Ishikawa (cell line): Measurements from ENCODE around the gene USP12.
A peak's percentile ranks its signal among the peaks of the same experiment; 100 is the strongest.

Source experiments
- CEBPB ChIP-seq: IDR thresholded peaks from 2 replicates; pipeline ENCODE4 v1.6.1; 2012
- CREB1 ChIP-seq: IDR thresholded peaks from 2 replicates; pipeline ENCODE4 v1.6.1; 2012; ENCODE audit warnings: low read depth
- EGR1 ChIP-seq: IDR thresholded peaks from 2 replicates; pipeline ENCODE4 v1.6.1; 2012
- EP300 ChIP-seq: IDR thresholded peaks from 2 replicates; pipeline ENCODE4 v1.6.1; 2012; ENCODE audit warnings: borderline replicate concordance
- FOXM1 ChIP-seq: IDR thresholded peaks from 2 replicates; pipeline ENCODE4 v1.6.1; 2012; ENCODE audit warnings: low read depth, borderline replicate concordance
- NFIC ChIP-seq: IDR thresholded peaks from 2 replicates; pipeline ENCODE4 v1.6.1; 2012
- RAD21 ChIP-seq: IDR thresholded peaks from 2 replicates; pipeline ENCODE4 v1.6.1; 2012; ENCODE audit warnings: low read depth
- TAF1 ChIP-seq: IDR thresholded peaks from 2 replicates; pipeline ENCODE4 v1.6.1; 2012; ENCODE audit warnings: low read depth, mild to moderate bottlenecking
- TCF12 ChIP-seq: IDR thresholded peaks from 2 replicates; pipeline ENCODE4 v1.6.1; 2012; ENCODE audit warnings: low read depth
- TEAD4 ChIP-seq: IDR thresholded peaks from 2 replicates; pipeline ENCODE4 v1.6.1; 2012
- YY1 ChIP-seq: IDR thresholded peaks from 2 replicates; pipeline ENCODE4 v1.6.1; 2012; ENCODE audit warnings: low read depth
- ZBTB7A ChIP-seq: IDR thresholded peaks from 2 replicates; pipeline ENCODE4 v1.6.1; 2012; ENCODE audit warnings: low read depth
- TF ChIP-seq, protein P1 (sequence below): IDR thresholded peaks from 2 replicates; pipeline ENCODE4 v1.6.1; 2012; ENCODE audit warnings: low read depth, mild to moderate bottlenecking
- TF ChIP-seq, protein P2 (sequence below): IDR thresholded peaks from 2 replicates; pipeline ENCODE4 v1.6.1; 2012
- TF ChIP-seq, protein P3 (sequence below): IDR thresholded peaks from 2 replicates; pipeline ENCODE4 v1.6.1; 2012

USP12 gene

DNA sequence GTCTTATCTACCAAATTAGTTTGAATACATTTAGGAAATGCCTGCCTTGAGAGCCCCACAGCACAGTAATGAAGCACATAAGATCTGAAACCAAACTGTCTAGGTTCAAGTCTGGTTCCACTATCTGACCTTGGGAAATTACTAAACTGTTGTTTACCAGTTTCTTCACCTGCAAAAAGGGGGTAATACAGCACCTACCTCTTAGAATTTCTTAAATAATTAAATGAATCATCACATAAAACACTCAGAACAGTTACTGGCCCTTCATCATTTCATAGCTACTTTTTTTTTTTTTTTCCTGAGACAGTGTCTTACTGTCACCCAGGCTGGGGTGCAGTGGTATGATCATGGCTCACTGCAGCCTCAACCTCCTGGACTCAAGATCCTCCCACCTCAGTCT lies 59.6 kb downstream of the USP12 start:
- TF ChIP-seq, protein P1, sequence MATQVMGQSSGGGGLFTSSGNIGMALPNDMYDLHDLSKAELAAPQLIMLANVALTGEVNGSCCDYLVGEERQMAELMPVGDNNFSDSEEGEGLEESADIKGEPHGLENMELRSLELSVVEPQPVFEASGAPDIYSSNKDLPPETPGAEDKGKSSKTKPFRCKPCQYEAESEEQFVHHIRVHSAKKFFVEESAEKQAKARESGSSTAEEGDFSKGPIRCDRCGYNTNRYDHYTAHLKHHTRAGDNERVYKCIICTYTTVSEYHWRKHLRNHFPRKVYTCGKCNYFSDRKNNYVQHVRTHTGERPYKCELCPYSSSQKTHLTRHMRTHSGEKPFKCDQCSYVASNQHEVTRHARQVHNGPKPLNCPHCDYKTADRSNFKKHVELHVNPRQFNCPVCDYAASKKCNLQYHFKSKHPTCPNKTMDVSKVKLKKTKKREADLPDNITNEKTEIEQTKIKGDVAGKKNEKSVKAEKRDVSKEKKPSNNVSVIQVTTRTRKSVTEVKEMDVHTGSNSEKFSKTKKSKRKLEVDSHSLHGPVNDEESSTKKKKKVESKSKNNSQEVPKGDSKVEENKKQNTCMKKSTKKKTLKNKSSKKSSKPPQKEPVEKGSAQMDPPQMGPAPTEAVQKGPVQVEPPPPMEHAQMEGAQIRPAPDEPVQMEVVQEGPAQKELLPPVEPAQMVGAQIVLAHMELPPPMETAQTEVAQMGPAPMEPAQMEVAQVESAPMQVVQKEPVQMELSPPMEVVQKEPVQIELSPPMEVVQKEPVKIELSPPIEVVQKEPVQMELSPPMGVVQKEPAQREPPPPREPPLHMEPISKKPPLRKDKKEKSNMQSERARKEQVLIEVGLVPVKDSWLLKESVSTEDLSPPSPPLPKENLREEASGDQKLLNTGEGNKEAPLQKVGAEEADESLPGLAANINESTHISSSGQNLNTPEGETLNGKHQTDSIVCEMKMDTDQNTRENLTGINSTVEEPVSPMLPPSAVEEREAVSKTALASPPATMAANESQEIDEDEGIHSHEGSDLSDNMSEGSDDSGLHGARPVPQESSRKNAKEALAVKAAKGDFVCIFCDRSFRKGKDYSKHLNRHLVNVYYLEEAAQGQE = no peak
- no peak for TF ChIP-seq ZBTB7A

DNA sequence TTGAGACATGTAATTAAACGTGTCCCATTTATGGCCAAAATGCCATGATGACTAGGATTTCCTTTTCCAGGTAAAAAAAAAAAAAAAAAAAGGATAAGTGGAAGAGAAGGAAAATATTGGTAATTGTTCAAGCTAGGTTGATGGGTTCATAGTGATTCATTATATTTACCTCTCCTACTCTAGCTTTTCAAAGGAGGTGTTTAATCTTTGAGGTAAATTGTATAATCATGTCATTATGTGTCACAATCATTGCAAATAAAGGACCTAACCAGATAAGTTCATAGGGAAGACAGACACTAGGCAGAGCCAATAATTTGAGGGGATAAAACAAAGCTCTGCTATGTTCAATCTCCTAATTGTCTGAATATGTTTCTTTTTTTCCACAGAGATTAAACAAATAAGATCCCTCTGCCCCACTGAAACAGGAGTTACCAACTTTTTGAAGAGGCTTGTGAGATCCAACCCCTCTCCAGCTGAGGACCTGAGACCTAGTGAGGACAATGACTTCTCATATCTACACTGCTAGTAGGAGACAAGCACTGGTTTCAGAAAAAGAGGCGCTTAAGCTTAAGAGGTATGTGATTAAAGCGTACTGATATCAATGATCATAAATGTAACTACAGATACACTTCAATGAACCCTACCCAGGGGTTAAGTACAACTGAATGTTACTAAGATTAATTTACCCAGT lies 61.4 kb downstream of the USP12 start:
- no peak for TF ChIP-seq ZBTB7A
- no peak for TF ChIP-seq TEAD4
- no peak for TF ChIP-seq CEBPB
- no peak for TF ChIP-seq TAF1
- TF ChIP-seq, protein P1 = no peak
- TF ChIP-seq EGR1 = no peak
- TF ChIP-seq TCF12 = no peak
- TF ChIP-seq, protein P2, sequence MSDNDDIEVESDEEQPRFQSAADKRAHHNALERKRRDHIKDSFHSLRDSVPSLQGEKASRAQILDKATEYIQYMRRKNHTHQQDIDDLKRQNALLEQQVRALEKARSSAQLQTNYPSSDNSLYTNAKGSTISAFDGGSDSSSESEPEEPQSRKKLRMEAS = no peak
- TF ChIP-seq CREB1 = no peak
- TF ChIP-seq EP300 = no peak
- no peak for TF ChIP-seq YY1
- no peak for TF ChIP-seq FOXM1
- TF ChIP-seq, protein P3, sequence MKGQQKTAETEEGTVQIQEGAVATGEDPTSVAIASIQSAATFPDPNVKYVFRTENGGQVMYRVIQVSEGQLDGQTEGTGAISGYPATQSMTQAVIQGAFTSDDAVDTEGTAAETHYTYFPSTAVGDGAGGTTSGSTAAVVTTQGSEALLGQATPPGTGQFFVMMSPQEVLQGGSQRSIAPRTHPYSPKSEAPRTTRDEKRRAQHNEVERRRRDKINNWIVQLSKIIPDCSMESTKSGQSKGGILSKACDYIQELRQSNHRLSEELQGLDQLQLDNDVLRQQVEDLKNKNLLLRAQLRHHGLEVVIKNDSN = no peak
- TF ChIP-seq NFIC = no peak

DNA sequence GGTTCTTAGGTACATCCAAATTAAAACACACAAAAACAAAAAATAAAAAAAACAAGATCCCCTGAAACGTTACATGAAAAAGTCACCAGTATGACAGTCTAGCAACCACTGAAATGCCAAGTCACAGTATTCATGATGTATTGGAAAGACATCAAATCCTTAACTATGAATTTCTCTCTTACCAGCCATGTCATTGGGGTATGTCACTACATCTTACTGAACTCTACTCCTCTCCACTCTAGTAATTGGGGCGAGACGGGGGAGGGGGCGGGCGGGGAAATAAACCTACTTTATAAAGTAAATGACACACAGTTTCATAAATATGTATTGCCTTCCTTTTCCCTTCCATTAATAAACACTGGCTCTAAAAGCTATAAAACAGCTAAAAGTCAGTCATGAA lies 65.5 kb downstream of the USP12 start:
- TF ChIP-seq, protein P1 = no peak
- TF ChIP-seq, protein P3 = no peak
- TF ChIP-seq FOXM1 (no peak), NFIC (no peak), EP300 (no peak), YY1 (no peak), EGR1 (no peak), RAD21 (no peak), CEBPB (no peak), TEAD4 (no peak), ZBTB7A (no peak), TCF12 (no peak), CREB1 (no peak)
- TF ChIP-seq, protein P2 = no peak

DNA sequence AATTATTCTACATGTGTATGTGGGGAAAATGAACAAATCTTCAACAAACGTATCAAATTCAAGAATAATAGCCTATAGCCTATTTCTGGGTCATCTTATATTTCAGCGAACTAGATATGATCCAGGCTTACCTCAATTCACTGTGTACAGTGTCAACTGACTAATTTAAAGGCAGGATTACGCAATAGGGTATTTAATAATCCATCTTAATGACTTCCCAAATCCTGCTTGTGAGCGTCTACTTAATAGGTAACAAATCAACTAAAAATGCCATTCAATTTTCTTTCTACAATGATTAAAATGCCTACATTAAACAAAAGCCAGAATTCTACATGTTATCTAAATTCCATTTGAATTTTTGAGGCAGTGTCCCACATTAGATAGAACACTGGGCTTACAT lies 67.0 kb downstream of the USP12 start:
- TF ChIP-seq CEBPB = peak; percentile 86
- no peak for TF ChIP-seq TEAD4

DNA sequence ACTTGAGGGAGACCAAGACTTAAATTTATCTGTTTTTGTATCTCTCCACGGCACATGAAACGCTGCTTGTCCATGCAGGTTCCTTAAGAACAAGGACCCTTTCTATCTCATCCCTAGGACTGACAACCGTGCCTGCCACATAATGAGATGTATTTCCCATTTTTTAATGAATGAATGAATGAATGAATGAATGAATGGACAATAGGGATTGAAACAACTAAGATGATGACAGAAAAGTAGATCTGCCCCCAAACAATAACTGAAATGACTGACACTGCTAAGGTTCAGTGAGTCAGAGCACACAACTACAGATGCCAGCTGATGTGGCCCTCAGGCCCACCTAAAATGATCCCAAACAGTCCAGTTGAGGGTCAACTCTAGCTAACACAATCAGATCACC lies 69.8 kb downstream of the USP12 start:
- TF ChIP-seq EP300 = no peak
- TF ChIP-seq, protein P3 = no peak
- TF ChIP-seq, protein P1 = no peak
- TF ChIP-seq EGR1 = no peak
- TF ChIP-seq CEBPB = no peak
- TF ChIP-seq CREB1 = no peak
- no peak for TF ChIP-seq TEAD4
- no peak for TF ChIP-seq NFIC
- no peak for TF ChIP-seq ZBTB7A
- no peak for TF ChIP-seq FOXM1
